Endothelial cell of umbilical vein (primary cell): ENCODE results near the gene HBG2. TPM values are rescaled to one million over a fixed set of nuclear protein-coding genes. Genes with fewer than 3 reads are reported as not detected.
"Not testable (repeated sequence)": the region's sequence is repeated elsewhere in the genome, so short reads cannot be mapped to it uniquely, and the experiment has no call there.

Source experiments
- BruUV-seq: library from RNA; stranded (reverse); fragments of 400-500 nt; replicated peaks from 2 replicates; lab custom pipeline; 2021; lab: Mats Ljungman, UMichigan
- CTCF ChIA-PET: fragments of 300-600, 350-600 bp; sonication (Branson Sonifier 250); formaldehyde crosslinking; loops from one replicate; lab custom pipeline; 2021; ENCODE audit warnings: antibody characterized with exemption, inconsistent platforms; lab: Charles Lee
- POLR2A ChIA-PET: fragments of 300-600, 350-600 bp; sonication (Branson Sonifier 250); formaldehyde crosslinking; loops from one replicate; lab custom pipeline; 2021; ENCODE audit warnings: antibody characterized with exemption, inconsistent platforms; lab: Charles Lee
- DNase-seq: peaks from one replicate; pipeline ENCODE4 v3.0.0-alpha.2; 2011; ENCODE audit warnings: low read depth, low spot score
- FAIRE-seq: peaks from 2 replicates; lab custom pipeline; 2011; peaks lifted over from hg19 to GRCh38; lab: Jason Lieb, UNC
- H2AFZ ChIP-seq: 2 replicates; pipeline ENCODE4 v1.6.0; 2012; ENCODE audit warnings: low read depth, low read length, control low read depth, inconsistent platforms
- H3K27ac ChIP-seq: 2 replicates; pipeline ENCODE4 v1.5.1; 2011; ENCODE audit warnings: low read depth, mild to moderate bottlenecking, control low read depth, low read length, moderate library complexity; ENCODE audit not compliant: insufficient read depth
- H3K27me3 ChIP-seq, 2 experiments: 2 replicates each; pipeline versions ENCODE4 v1.6.0 to v1.6.1; 2011; ENCODE audit warnings: low read length in 2 of 2, mixed read lengths in 1 of 2; ENCODE audit not compliant: control insufficient read depth in 2 of 2, insufficient read depth in 2 of 2
- H3K36me3 ChIP-seq, 2 experiments: 2 replicates in 1 of 2; 3 replicates in 1 of 2; pipeline ENCODE4 v1.5.1; 2011; ENCODE audit warnings: low read length in 2 of 2, mild to moderate bottlenecking in 1 of 2, moderate library complexity in 1 of 2; ENCODE audit not compliant: control insufficient read depth in 2 of 2, insufficient read depth in 2 of 2; ENCODE audit errors: extremely low read depth in 1 of 2
- H3K4me1 ChIP-seq: 3 replicates; pipeline ENCODE4 v1.5.1; 2011; ENCODE audit warnings: mild to moderate bottlenecking, low read length; ENCODE audit not compliant: control insufficient read depth, insufficient read depth; ENCODE audit errors: extremely low read depth
- H3K4me2 ChIP-seq: 2 replicates; pipeline ENCODE4 v1.6.1; 2011; ENCODE audit warnings: low read length, control low read depth, mixed read lengths; ENCODE audit not compliant: insufficient read depth
- H3K4me3 ChIP-seq, 3 experiments: fragments of 200-600 bp in 1 of 3; sonication (generic), shearing (Covaris generic) in 1 of 3; replicated peaks in 1 of 3; 2 replicates each; pipeline ENCODE4 v1.5.1; 2011 to 2016; ENCODE audit warnings: control low read depth in 3 of 3, low read length in 3 of 3, mild to moderate bottlenecking in 2 of 3, inconsistent platforms in 1 of 3, low read depth in 1 of 3, moderate library complexity in 1 of 3; ENCODE audit not compliant: insufficient read depth in 1 of 3
- H3K79me2 ChIP-seq: 2 replicates; pipeline ENCODE4 v1.6.0; 2012; ENCODE audit warnings: low read length, inconsistent platforms; ENCODE audit not compliant: control insufficient read depth, insufficient read depth
- H3K9ac ChIP-seq: replicated peaks from 2 replicates; pipeline ENCODE3; 2011; ENCODE audit warnings: low read length, control low read depth; ENCODE audit not compliant: insufficient read depth; ENCODE audit errors: extremely low read depth
- H3K9me1 ChIP-seq: replicated peaks from 3 replicates; pipeline ENCODE4 v1.6.0; 2011; ENCODE audit warnings: mild to moderate bottlenecking, low read length; ENCODE audit not compliant: control insufficient read depth, insufficient read depth; ENCODE audit errors: extremely low read depth
- H3K9me3 ChIP-seq: replicated peaks from 2 replicates; pipeline ENCODE4 v1.5.1; 2012; ENCODE audit warnings: low read length, inconsistent platforms; ENCODE audit not compliant: control insufficient read depth, insufficient read depth
- H4K20me1 ChIP-seq: replicated peaks from 2 replicates; pipeline ENCODE3; 2011; ENCODE audit warnings: mild to moderate bottlenecking, low read length; ENCODE audit not compliant: control insufficient read depth, insufficient read depth; ENCODE audit errors: extremely low read depth
- EZH2 ChIP-seq: IDR thresholded peaks from 2 replicates; pipeline ENCODE4 v1.6.1; 2012; ENCODE audit warnings: borderline replicate concordance, low read depth, mild to moderate bottlenecking, moderate library complexity, low read length, inconsistent platforms; ENCODE audit not compliant: severe bottlenecking
- FOS ChIP-seq: IDR thresholded peaks from 2 replicates; pipeline ENCODE4 v1.6.1; 2011; ENCODE audit warnings: mild to moderate bottlenecking, low read length, moderate library complexity, borderline replicate concordance; ENCODE audit not compliant: insufficient read depth
- GATA2 ChIP-seq: IDR thresholded peaks from 2 replicates; pipeline ENCODE4 v1.7.0; 2011; ENCODE audit warnings: low read depth, mild to moderate bottlenecking, moderate library complexity, mixed read lengths, low read length; ENCODE audit not compliant: insufficient read length, insufficient read depth
- JUN ChIP-seq: IDR thresholded peaks from 2 replicates; pipeline ENCODE4 v1.6.1; 2011; ENCODE audit warnings: borderline replicate concordance, low read depth; ENCODE audit not compliant: insufficient read length, insufficient read depth
- MYC ChIP-seq: IDR thresholded peaks from one replicate; pipeline ENCODE4 v1.6.1; 2011; ENCODE audit warnings: mild to moderate bottlenecking, low read depth, low read length
- POLR2A ChIP-seq: IDR thresholded peaks from 2 replicates; pipeline ENCODE4 v1.6.1; 2012; ENCODE audit warnings: low read depth, mild to moderate bottlenecking, control low read depth, low read length
- POLR2AphosphoS5 ChIP-seq: IDR thresholded peaks from 2 replicates; pipeline ENCODE4 v1.6.1; 2012; ENCODE audit warnings: low read depth, mild to moderate bottlenecking, control low read depth, low read length, moderate library complexity; ENCODE audit not compliant: insufficient read depth
- dilution Hi-C: fragments of 300-500 bp; cut with MboI; formaldehyde crosslinking; loops from one replicate; pipeline ENCODE4 v1.15.0; 2019; ENCODE audit warnings: low sequenced_read_pairs; ENCODE audit not compliant: extremely low pct_ligation_motif_present
- intact Hi-C: fragments of 100-400 bp; cut with micrococcal nuclease; formaldehyde crosslinking; loops from one replicate; pipeline ENCODE4 v1.10.0; 2022
- polyA plus RNA-seq, 4 experiments: library from polyadenylated mRNA; depleted of rRNA in 3 of 4; stranded (reverse) in 3 of 4; unstranded in 1 of 4; fragments of >200 nt; gene quantifications; 2 replicates each; pipeline versions ENCODE4 v1.2.1 to v1.2.3, GENCODE V29; 2011 to 2012; ENCODE audit warnings: missing spikeins in 1 of 4
- total RNA-seq: library from RNA; stranded (reverse); gene quantifications from 2 replicates; pipeline ENCODE4 v1.2.3, GENCODE V29; 2021
- TF ChIP-seq, protein P1 (sequence below): IDR thresholded peaks from 2 replicates; pipeline ENCODE4 v1.6.1; 2011; ENCODE audit not compliant: insufficient read depth, insufficient read length
- TF ChIP-seq, protein P2 (sequence below), 2 donors: IDR thresholded peaks; 1 replicate in 1 of 2; 2 replicates in 1 of 2; pipeline ENCODE4 v1.5.1; 2011; ENCODE audit warnings: low read length in 2 of 2, mild to moderate bottlenecking in 2 of 2, moderate library complexity in 2 of 2, control low read depth in 1 of 2, inconsistent platforms in 1 of 2, low read depth in 1 of 2; ENCODE audit not compliant: insufficient read depth in 1 of 2; ENCODE audit errors: extremely low read depth in 1 of 2

The HBG2 gene
- total and polyA plus RNA-seq, 2 donors (not counting 3 experiments of a cell fraction or from before 2014, with no cell fraction given), result 1.2 TPM; not detected in 1

DNA sequence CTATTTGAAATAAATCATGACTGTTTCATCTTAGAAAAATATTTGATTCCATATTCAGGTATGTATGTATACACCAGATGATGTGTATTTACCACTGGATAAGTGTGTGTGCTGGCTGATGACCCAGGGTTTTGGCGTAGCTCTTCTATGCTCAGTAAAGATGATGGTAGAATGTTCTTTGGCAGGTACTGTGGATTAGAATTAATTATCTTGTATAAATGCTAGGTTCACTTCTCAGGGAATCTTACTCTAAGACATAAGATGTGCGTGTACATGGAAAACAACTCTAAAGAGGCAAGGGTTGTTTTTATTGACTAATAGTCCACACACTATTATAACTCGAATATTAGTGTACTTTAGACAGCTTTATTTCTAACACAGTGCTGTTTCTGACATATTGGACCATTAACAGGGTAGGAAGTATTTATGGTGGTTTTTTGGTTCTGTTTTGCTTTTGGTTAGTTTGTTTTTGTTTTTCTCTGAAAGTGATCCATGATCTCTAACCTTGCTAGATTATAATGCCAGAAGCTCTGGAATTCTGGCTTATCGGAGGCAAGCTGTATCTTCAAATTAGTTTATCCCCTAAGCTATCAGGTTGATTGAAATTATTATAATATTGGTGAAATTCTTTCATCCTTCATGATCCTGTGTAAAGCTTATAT lies 3.9 kb downstream of the HBG2 start:
- H3K79me2 ChIP-seq, result no peaks in the 10 kb centered on the region
- H3K27me3 ChIP-seq, result no peaks in the 10 kb centered on the region
- dilution Hi-C loops (no loop called here), intact Hi-C loops (no loop called here)
- POLR2A ChIA-PET, result no interaction called here
- TF ChIP-seq MYC (no peak), FOS (no peak), JUN (no peak), POLR2A (no peak), EZH2 (no peak), GATA2 (no peak), POLR2AphosphoS5 (no peak)
- TF ChIP-seq, protein P1, sequence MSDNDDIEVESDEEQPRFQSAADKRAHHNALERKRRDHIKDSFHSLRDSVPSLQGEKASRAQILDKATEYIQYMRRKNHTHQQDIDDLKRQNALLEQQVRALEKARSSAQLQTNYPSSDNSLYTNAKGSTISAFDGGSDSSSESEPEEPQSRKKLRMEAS, result no peak
- TF ChIP-seq, protein P2, sequence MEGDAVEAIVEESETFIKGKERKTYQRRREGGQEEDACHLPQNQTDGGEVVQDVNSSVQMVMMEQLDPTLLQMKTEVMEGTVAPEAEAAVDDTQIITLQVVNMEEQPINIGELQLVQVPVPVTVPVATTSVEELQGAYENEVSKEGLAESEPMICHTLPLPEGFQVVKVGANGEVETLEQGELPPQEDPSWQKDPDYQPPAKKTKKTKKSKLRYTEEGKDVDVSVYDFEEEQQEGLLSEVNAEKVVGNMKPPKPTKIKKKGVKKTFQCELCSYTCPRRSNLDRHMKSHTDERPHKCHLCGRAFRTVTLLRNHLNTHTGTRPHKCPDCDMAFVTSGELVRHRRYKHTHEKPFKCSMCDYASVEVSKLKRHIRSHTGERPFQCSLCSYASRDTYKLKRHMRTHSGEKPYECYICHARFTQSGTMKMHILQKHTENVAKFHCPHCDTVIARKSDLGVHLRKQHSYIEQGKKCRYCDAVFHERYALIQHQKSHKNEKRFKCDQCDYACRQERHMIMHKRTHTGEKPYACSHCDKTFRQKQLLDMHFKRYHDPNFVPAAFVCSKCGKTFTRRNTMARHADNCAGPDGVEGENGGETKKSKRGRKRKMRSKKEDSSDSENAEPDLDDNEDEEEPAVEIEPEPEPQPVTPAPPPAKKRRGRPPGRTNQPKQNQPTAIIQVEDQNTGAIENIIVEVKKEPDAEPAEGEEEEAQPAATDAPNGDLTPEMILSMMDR (IDR thresholded peaks at IDR 0.05; ENCODE audit: extremely low read depth in 1 of 2, insufficient read depth in 1 of 2, low read depth in 1 of 2, low read length in 2 of 2), result no peak
- no peak overlapping the region for H3K9ac ChIP-seq
- no peak overlapping the region for H3K27ac ChIP-seq
- H3K9me3 ChIP-seq, result no peaks in the 10 kb centered on the region
- H3K4me3 ChIP-seq, result no peak overlapping the region
- no peak overlapping the region for H3K4me2 ChIP-seq
- DNase-seq (no peak), FAIRE-seq (no peak)
- no TSS peak for BruUV-seq
- no peak overlapping the region for H2AFZ ChIP-seq
- CTCF ChIA-PET, result no interaction called here
- H3K9me1 ChIP-seq, result no peaks in the 10 kb centered on the region
- no peaks in the 10 kb centered on the region for H3K36me3 ChIP-seq
- H3K4me1 ChIP-seq, result no peaks in the 10 kb centered on the region
- H4K20me1 ChIP-seq, result no peaks in the 10 kb centered on the region

DNA sequence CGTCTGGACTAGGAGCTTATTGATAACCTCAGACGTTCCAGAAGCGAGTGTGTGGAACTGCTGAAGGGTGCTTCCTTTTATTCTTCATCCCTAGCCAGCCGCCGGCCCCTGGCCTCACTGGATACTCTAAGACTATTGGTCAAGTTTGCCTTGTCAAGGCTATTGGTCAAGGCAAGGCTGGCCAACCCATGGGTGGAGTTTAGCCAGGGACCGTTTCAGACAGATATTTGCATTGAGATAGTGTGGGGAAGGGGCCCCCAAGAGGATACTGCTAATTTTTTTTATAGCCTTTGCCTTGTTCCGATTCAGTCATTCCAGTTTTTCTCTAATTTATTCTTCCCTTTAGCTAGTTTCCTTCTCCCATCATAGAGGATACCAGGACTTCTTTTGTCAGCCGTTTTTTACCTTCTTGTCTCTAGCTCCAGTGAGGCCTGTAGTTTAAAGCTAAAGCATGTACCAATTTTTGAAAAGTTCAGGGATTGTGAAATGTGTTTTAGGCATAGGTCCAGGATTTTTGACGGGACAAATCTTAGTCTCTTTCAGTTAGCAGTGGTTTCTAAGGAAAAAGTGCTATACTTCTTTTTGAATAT lies 4.7 kb downstream of the HBG2 start, which contains the start of gene HBG1:
Gene HBG1 (minus strand): TSS at position 51 of the 590 bp plus-strand sequence. CDS start 53 bp downstream, outside the sequence.
- H3K36me3 ChIP-seq, H2AFZ ChIP-seq, H3K27me3 ChIP-seq, H3K27ac ChIP-seq, intact Hi-C loops, POLR2A ChIA-PET, H4K20me1 ChIP-seq, H3K79me2 ChIP-seq, CTCF ChIA-PET, H3K9me1 ChIP-seq, dilution Hi-C loops, DNase-seq, H3K4me3 ChIP-seq, BruUV-seq, H3K9ac ChIP-seq, H3K9me3 ChIP-seq, FAIRE-seq, H3K4me1 ChIP-seq, H3K4me2 ChIP-seq: not testable (repeated sequence)
